ENCODE measurements around the gene PBRM1.

PBRM1 gene

DNA sequence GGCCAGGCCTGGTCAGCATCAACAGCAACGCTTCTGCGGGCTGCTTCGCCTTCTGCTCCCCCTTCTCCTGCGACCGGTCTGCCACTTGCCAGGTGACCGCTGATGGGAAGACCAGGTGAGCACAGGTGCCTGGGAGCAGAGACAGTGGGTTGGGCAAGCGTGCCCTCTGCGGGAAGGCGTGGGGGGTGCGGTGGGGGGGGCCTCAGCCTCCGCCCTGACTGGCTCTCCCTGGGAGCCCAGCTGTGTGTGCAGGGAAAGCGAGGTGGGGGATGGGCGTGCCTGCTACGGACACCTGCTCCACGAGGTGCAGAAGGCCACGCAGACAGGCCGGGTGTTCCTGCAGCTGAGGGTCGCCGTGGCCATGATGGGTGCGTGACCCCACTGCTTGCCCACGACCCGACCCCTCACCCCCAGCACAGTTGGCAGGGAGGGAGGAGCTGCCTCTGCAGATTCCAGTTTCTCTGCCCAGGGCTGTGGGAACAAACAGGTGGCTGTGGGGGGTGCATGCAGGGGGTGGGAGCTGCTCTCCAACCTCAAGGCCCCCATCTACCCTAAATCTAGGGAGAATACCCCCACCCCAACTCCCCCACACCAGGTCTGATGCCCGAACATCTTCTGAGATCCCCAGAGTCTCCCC is 181.8 kb downstream of the PBRM1 start:
- no peak for DNase-seq

GRCh38 chr3:52502808-52503350 is 182.8 kb downstream of the PBRM1 start:
- no peak for DNase-seq

- DNase-seq: no peak
Observed at GRCh38 chr3:52502001-52502400, 183.7 kb downstream of the PBRM1 start.

- DNase-seq: no peak
Observed at GRCh38 chr3:52501046-52501445, 184.7 kb downstream of the PBRM1 start.

DNA sequence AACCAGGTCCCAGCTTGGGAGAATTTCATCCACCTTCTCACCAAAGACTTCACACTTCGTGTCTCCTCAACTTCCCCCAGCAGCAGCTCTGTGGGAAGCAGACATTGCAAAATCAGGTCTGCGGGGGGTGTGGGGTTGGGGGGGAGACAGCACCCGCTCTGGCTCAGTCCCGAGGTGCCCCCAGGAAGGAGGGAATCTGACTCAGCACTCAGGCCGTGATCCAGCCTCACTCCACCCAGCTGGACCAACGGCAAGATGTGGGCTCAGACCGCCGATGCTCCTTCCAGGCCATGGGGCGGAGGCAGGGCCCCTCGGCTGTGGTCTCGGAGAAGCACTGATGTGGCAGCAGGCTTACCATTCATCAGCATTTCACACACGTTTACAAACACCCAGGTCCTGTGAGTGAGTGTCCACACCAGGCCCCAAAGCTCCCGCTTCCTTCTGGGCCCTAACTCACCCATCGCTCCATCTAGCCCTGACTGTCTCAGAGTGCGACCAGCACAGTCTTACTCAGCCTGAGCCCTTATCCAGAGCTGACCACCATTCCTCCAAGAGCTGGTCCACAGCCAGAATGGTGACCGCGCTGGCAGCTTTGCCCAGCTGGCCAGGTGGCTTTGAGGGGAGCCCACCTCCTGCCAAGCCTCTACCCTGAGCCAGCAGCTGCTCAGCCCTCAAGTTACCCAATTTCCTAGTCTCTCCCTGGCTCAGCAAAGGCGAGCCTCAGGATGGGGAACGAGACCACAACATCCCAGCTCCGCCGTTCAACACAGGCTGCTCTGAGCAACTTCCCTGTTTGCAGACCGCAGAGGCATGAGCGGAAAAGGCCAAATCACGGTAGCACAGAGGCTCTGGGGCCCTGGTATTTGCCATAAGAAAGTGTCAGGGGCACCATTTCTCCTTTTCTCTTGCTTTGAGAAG is 187.3 kb downstream of the PBRM1 start:
- no peak for DNase-seq

- no peak for DNase-seq
Observed at GRCh38 chr3:52495777-52496602, 189.7 kb downstream of the PBRM1 start.
